Endothelial cell of hepatic sinusoid (primary cell): ENCODE results near the gene SPTSSA.
"Not testable (repeated sequence)": the region's sequence is repeated elsewhere in the genome, so short reads cannot be mapped to it uniquely, and the experiment has no call there.

Experiments
- in situ Hi-C: cut with HindIII; loops from 2 replicates; pipeline ENCODE4 v1.10.0; 2017; ENCODE audit warnings: low sequenced_read_pairs

The SPTSSA gene, protein sequence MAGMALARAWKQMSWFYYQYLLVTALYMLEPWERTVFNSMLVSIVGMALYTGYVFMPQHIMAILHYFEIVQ

DNA sequence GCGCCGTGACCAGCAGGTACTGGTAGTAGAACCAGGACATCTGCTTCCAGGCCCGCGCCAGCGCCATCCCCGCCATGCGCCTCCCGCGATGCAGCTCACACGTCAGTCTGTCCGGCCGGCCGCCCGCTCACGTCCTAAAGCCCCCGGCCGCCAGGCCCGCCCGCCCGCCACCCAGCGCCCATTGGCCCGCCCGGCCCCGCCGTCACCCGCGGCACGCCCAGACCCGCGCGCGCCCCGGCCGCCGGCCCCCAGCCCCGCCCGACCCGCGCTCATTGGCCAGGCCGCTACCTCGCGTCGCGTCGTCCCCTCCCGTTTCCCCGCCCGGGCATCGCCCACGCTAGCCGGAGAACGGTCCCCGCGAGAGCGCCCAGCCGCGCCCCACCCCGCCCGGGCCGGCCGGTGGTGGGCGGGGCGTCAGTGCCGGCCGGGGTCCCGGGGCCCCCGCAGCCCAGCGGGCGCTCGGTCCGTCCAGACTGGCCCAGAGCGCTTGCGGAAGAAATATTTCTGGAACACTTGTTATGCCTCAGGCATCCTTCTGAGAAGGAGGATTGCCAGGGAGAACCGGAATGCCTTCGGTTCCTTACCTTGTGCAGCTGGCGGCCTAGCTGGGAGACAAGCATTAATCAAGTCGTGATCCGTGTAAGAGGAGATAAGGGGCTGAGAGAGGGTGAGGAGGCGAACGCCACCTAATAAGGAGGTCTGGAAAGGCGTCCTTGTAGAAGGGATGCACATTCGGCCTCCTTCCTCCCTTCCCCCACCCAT is at the start of gene SPTSSA:
TSS of gene SPTSSA (minus strand) at position 109 of the 762 bp plus-strand sequence. CDS start at position 76, 33 bp downstream.
- in situ Hi-C loops = no loop called here

DNA sequence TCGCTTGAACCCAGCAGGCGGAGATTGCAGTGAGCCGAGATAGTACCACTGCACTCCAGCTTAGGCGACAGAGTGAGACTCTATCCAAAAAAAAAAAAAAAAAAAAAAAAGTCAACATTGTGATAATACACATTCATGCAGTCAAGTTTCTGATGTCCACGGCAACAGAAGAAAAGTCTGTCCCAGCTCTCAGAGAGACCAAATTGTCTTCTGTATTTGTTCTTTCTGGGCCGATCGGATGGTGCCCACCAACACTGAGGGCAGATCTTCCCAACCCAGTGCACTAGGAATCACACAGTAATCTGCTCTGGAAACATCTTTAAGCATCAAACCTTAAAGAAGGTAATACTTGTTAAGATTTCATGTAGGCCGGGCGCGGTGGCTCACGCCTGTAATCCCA is 45.8 kb upstream of the SPTSSA start:
- in situ Hi-C loops = no loop called here

DNA sequence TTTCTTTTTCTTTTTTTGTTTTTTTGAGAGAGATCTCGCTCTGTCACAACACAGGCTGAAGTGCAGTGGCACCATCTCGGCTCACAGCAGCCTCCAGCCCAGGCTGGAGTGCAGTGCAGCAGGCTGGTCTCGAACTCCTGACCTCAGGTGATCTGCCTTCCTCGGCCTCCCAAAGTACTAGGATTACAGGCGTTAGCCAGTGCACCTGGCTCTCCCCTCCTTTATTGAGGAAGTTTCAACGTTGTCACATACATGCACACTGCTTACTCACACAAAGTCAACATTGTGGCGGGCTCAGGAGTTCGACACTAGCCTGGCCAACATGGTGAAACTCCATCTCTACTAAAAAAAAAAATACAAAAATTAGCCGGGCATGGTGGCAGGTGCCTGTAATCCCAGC is 45.4 kb upstream of the SPTSSA start:
- in situ Hi-C loops = no loop called here

DNA sequence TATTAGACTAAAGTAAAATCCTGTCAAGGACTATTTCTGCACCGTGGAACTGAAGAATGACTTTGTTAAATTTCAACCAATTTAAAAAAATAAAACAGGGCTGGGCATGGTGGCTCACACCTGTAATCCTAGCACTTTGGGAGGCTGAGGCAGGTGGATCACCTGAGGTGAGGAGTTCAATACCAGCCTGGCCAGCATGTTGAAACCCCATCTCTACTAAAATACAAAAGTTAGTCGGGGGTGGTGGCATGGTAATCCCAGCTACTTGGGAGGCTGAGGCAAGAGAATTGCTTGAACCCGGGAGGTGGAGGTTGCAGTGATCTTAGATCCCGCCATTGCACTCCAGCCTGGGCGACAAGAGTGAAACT is 43.1 kb upstream of the SPTSSA start:
- in situ Hi-C loops = not testable (repeated sequence)

DNA sequence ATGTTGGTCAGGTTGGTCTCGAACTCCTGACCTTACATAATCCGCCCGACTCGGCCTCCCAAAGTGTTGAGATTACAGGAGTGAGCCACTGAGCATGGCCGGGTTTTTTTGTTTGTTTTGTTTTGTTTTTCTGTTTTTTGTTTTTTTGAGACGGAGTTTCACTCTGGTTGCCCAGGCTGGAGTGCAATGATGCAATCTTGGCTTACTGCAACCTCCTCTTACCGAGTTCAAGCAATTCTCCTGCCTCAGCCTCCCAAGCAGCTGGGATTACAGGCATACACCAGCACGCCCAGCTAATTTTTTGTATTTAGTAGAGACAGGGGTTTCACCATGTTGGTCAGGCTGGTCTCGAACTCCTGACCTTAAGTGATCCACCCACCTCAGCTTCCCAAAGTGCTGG is 42.0 kb upstream of the SPTSSA start:
- in situ Hi-C loops = not testable (repeated sequence)

DNA sequence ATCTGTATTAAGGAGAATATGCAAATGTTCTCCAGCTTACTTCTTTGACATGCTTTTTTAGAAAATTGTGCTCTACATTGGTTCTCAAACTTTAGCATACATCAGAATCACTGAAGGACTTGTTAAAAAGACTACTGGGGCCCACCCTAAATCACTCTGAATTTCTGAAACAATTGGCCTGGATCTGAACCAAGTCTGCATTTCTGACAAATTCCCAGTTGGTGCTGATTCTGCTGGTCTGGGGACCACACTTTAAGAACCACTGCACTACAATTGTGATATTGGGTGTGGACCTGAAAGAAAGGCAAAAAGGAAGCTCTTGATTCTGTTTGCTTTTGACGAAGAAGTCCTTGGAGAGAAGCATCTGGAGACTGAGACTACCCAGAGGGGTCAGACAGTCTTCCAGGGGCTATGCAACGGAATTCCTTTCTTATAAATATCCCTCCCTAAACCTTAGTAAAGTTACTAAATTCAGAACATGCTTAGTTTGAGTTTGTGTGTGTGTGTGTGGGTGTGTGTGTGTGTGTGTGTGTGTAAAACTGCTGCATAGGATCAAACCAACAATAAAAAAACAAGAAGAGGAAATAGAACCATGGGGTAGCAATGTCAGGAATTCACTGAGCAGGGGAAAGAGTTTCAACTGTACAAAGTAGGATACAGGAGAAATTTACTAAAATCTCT is 40.6 kb upstream of the SPTSSA start:
- in situ Hi-C loops = no loop called here

DNA sequence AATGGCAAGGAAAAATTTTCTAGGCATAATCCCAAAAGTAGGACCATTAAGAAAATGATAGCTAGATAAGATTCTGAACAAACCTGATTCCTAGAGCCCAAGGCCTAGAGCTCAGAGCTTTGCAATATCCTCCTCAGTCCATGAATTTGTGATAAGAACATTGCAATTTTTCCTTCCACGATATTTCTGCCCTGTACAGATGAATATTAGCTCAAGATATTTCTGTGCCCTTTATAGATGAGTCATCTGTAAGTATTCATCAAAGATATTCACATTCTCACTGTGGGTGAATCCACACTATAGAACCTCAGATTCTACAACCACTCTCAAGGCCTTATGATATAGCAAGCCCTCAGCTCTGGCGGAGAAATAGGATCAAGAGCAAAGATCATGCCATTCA is 40.0 kb upstream of the SPTSSA start:
- in situ Hi-C loops = no loop called here

DNA sequence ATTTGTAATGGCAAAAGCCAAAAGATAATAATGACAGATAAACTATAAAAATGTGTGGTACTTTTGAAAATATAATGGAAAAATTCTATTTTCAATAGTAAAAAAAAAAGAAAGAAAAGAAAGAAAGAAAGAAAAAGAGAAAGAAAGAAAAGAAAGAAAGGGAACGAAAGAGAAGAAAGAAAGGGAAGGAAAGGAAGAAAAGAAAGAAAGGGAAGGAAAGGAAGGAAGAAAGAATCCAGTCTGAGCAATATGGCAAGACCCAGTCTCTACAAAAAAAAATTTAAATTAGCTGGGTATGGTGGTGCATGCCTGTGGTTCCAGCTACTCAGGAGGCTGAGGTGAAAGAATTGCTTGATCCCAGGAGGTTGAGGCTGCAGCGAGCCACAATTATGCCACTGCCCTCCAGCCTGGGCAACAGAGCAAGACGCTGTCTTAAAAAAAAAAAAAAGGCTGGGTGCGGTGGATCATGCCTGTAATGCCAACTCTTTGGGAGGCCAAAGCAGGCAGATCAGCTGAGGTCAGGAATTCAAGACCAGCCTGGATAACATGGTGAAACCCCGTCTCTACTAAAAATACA is 39.1 kb upstream of the SPTSSA start:
- in situ Hi-C loops = no loop called here

DNA sequence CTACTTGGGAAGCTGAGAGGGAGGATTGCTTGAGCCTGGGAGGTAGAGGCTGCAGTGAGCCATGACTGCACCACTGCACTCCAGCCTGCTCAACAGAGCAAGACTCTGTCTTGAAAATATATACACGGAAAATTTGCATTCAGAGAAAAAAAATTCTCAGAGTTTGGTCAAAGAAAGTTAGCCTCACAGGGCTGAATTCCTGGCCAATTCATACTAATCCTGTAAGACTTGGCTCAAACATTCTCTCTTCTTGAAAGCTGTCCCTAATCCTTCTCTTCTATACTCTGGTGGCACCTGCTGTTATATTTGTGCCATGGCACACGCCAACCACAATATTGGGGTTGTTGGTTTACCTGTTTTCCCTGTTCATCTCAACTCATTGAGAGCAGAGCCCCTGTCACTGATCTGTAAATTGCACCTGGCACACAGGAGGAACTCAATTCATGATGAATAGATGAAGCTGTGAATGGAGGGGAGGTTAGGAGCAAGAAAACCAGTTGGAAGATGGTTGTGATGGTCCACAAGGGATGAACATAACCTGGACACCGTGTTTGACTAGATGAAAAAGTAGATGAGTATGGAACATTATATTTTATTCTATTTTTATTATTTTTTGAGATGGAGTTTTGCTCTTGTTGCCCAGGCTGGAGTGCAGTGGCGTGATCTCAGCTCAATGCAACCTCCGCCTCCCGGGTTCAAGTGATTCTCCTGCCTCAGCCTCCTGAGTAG is 36.8 kb upstream of the SPTSSA start:
- in situ Hi-C loops = no loop called here

DNA sequence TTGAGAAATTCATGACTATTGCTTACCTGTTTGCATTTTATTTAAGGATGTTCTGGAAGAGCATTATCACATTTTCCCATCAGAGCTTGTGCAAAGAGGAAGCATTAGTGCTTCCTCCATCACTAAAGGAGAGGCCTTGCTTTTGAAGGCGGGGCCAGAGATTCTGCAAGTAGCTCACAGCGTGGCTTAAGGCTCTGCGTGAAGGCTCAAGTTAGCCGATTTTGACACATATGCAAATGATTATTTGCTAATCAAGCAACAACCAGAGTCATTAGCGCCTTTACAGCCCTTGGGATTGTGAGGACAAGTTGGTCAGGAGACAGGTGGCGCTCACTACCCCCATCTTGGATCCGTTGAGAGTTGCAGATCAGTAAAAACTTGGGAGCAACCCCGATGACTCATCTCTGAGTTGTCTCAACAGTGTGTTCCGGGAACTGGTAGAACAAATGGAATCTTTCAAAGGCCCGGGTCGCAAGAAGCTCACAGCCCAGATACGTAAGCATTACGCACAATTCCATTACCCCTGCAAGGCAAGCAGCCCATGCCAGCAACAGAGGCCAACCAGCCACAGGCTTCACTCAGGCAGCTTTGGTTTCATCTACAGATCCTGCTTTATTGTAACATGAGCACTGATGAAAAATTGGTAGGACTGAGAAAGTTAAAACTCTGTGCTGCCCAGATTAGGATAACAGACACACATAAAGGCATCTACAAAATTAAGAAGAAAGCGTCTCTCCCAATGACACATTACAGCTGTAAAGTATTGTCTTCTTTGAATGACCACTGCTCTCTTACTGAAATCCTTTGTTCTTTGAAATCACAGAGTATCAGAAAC is 34.9 kb upstream of the SPTSSA start:
- in situ Hi-C loops = no loop called here

DNA sequence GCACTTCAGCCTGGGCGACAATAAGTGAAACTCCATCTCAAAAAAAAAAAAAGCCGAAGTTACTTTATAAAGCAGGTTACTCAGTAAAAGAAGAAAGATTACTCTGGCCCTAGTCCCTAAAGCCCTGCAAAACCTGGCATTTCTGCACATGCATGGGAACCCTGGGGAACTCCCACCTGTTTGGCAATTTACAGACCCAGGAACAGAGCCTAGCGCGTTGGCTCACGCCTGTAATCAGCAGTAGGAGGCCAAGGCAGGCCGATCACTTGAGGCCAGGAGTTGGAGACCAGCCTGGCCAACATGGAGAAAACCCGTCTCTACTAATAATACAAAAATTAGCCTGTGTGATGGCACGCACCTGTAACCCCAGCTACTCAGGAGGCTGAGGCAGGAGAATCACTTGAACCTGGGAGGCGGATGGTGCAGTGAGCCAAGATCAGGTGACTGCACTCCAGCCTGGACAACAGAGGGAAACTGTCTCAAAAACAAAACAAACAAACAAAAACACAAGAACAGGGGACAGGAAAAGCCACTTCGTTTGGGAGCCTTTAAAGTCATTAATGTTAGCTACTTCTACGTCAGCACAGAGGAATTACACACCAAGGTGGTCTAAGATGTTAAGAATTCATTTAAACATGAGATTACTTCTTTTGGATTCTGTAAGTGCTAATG is 34.1 kb upstream of the SPTSSA start:
- in situ Hi-C loops = no loop called here

DNA sequence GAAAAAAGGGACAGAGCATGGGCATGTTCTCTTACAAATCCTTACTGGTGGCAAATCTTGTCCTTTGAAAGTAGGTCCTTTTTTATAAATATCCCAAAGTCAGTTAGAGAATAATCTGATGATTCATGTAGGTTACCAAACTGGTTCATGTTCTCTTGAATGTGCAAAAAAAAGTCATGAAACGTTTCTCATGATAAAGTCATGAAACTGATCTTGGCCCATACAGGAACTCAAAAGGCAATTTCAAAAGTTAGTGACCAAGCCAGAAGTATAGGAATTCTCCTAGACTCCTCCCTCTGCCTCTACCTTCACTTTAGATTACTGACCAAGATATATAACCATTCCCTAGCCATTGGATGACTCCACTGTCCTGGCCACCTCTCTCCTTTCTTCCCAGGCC is 27.3 kb upstream of the SPTSSA start:
- in situ Hi-C loops = no loop called here

DNA sequence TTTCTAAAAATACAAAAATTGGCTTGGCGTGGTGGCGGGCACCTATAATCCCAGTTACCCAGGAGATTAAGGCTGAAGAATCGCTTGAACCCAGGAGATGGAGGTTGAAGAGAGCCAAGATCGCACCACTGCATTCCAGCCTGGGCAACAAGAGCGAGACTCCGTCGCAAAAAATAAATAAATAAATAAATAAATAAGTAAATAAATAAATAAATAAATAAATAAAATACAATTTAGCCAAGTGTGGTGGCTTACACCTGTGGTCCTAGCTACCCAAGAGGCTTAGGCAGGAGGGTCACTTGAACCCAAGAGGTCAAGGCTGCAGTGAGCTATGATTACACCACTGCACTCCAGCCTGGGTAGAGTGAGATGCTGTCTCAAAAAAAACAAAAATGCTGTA is 26.5 kb upstream of the SPTSSA start:
- in situ Hi-C loops = no loop called here

DNA sequence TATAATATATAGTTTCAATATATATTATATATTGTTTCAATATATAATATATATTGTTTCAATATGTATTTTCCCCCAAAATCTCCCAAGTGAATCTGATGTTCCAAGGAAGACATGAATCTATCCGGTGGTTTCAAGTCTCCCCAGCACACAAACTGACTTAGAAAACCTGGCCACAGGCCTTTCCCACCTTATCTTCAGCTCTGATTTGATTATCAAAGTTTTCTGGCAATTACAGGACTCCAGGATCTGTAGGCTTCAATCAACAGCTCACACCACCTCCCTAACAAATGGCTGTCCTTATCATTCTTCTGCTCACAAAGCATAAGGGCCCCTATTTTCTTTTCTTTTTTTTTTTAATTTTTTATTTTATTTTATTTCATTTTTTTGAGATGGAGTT is 22.7 kb upstream of the SPTSSA start:
- in situ Hi-C loops = no loop called here

DNA sequence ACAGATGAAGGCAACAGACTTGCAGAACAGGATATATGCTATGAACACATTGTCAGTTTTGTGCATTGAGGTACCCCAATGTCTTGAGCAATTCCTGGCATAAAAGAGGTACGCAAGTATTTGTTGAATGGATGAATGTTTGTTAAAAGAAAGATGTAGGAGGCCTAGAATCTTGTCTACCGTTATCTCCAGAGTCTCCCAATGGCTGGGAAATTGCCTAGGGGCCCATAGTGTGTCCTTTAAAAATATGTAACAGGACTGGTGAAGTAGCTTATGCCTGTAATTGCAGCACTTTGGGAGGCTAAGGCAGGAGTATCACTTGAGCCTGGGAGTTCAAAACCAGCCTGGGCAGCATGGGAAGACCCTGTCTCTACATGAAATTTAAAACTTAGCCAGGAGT is 20.4 kb upstream of the SPTSSA start:
- in situ Hi-C loops = no loop called here

DNA sequence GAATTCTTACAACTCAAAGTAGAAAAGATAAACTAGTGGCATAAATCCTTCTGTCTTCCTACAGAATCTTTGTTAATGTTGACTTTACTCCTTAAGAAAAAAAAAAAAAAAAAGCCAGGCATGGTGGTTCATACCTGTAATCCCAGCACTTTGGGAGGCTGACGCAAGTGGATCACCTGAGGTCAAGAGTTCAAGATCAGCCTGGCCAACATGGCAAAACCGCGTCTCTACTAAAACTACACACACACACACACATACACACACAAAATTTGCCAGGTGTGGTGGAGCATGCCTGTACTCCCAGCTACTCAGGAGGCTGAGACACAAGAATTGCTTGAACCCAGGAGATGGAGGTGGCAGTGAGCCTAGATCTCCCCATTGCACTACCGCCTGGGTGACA is 17.7 kb upstream of the SPTSSA start:
- in situ Hi-C loops = no loop called here

DNA sequence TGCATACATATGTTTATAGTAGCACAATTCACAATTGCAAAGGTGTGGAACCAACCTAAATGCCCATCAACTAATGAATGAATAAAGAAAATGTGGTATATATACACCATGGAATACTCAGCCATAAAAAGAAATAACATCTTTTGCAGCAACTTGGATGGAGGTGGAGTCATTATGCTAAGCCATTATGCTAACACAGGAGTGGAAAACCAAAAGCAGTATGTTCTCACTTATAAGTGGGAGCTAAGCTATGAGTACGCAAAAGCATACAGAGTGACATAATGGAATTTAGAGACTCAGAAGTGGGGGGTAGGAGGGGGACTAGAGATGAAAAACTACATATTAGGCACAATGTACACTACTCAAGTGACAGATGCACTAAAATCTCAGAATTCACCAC is 16.2 kb upstream of the SPTSSA start:
- in situ Hi-C loops = no loop called here

DNA sequence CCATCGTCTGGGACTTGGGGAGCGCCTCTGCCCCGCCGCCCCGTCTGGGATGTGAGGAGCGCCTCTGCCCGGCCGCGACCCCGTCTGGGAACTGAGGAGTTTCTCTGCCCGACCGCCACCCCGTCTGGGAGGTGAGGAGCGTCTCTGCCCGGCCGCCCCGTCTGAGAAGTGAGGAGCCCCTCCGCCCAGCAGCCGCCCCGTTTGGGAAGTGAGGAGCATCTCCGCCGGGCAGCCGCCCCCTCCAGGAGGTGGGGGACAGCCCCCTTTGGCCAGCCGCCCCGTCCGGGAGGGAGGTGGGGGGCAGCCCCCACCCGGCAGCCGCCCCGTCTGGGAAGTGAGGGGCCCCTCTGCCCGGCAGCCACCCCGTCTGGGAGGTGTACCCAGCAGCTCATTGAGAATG is 14.0 kb upstream of the SPTSSA start:
- in situ Hi-C loops = not testable (repeated sequence)

DNA sequence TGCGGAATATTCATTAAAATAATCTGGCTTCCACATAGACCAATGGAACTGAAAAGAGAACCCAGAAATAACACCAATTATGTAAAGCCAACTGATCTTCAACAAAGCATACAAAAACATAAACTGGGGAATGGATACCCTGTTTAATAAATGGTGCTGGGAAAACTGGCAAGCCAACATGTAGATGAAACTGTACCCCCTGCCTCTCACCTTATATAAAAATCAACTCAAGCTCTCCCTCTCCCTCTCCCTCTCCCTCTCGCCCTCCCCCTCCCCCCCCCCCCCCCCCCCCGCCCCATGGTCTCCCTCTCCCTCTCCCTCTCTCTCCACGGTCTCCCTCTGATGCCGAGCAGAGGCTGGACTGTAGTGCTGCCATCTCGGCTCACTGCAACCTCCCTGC is 13.1 kb upstream of the SPTSSA start:
- in situ Hi-C loops = no loop called here

DNA sequence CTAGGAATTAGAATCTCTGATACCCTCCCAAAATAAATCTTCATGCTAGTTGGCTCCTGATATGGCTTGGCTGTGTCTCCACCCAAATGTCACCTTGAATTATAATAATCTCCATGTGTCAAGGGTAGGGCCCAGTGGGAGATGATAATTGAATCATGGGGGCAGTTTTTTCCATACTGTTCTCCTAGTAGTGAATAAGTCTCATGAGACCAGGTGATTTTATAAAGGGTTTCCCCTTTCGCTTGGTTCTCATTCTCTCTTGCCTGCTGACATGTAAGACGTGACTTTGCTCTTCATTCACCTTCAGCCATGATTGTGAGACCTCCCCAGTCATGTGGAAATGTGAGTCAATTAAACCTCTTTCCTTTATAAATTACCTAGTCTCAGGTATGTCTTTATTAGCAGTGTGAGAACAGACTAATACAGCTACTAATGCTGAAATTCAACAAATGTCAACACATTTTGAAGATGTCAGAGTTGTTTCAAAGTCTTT is 12.2 kb upstream of the SPTSSA start:
- in situ Hi-C loops = no loop called here
